NCI-H446 treated with DMSO at 0.1 percent for 48 hours (cell line): ENCODE data around the gene PLB1.

Source experiments
- DNase-seq: peaks from one replicate; lab custom pipeline; 2025; lab: John Stamatoyannopoulos, UW

PLB1 gene

DNA sequence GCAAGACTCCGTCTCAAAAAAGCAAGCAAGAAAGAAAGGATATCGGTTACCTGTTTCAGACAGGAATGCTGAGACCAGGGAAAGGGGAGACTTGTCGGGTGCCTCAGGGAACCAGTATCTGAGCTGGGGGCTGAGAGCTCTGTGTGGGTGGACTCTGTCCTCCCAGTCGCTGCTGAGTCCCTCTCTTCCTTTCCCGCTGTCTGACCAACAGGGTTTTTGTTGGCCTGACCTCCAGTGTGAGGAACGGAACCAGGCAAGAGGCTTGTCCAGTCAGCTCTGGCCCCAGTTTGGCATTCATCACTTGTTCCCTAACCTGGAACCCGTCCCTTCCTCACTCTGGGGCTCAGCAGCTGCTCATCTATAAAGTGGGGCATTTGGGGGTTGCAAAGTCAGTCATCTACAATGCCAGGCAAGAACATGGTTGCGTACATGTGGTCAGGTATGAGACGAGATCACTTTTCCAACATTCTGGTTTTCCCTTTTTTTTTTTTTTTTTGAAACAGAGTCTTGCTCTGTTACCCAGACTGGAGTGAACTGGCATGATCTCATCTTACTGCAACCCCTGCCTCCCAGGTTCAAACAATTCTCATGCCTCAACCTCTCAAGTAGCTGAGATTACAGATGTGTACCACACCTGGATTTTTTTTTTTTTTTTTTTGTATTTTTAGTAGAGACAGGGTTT is 116.4 kb downstream of the PLB1 start:
- DNase-seq, result no peak

DNA sequence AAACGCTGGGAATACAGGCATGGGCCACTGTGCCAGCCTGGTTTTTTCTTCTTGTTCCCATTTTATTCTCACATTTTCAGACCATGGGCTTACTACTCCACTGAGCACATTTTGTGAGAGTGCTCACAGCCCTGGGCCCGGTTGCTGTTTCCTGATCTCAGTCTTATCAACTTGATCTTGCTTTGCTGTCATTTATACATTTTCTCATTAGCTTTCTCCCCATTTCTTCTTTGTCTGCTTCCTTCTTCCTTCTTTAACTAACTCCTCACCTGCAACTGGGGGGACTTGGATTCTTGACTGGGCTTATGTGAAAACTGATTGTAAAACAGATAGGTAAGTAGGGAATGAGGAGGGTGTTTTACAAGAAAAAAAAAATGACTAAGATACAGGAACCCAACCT is 117.3 kb downstream of the PLB1 start:
- no peak for DNase-seq

DNA sequence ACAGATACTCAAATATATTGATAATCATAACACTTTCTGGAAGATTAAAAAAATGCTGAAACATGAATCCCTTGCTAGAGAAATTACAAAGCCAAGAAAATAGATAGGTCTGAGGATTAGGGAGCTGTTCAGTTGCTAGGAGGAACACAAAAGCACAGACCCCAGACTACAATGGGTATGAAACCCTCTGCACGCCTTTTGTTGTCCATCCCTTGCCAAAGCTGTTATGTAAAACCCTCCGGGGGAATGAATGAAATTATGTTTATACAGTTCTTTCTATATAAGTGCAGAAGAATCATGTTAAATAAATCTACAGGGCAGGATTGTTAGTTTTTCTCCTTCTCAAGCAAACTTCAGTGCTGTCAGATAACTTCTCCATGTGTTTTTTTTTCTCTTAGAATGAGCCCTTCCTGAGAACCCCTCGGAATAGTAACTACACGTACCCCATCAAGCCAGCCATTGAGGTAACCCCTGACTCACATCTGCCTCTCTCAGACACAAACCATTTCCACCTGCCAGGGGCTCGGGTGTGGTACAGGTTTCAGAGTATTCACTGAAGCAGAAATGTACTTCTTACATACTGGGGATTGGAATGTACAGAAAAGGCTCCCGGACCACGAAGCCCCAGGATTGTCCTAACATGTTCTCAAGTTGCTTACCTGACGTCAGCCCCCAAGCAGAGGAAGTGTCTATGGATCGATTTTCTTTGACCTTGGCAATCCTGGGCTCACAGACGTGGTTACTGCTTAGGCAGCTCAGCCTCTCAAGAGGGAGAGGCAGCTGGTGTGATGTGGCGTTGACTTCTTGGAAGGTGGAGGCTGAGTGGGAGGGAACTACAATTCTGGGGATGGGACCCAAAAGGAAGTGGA is 118.0 kb downstream of the PLB1 start:
- DNase-seq, result no peak

DNA sequence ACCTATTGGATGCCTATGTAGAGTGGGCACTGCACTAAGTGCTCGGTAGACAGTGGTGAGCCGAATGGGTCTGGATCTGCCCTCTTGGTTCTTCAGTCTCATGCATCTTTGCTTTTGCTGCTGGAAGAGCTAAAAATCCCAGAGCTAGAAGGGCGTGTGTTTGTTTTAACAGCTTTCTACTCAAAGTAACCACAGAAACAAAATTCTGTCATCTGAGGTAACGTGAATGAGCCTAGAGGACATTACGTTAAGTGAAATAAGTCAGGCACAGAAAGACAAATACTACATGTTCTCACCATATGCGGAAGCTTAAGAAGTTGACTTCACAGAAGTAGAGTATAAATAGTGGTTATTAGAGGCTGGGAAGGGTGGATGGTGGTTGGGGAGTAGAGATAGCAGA is 119.8 kb downstream of the PLB1 start:
- DNase-seq, result no peak

DNA sequence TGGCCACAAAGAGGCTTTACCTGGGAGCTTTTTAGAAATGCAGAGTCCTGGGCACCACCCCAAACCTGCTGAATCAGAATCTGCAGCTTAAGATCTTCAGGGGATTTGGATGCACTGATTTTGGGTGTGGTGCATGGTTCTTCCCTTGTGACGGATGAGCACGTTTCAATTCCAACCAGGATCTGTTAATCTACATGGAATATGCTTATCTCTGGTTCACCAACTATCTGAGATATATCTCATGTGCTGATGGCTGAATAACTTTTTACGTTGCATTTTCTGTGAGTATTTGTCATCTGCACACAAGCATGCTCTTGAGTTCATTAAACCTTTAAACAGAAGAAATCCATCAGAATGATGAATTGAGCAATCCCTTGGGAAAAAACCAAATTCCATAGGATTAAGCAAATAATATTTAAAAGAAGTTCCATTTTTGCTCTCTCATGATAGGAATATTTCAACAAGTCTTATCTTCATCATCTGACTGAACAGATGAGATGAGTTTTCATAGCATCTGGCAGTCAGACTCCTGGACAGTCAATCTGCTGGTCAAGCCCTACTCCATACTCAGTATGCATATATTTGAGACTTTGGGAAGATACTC is 120.6 kb downstream of the PLB1 start:
- DNase-seq, result no peak

DNA sequence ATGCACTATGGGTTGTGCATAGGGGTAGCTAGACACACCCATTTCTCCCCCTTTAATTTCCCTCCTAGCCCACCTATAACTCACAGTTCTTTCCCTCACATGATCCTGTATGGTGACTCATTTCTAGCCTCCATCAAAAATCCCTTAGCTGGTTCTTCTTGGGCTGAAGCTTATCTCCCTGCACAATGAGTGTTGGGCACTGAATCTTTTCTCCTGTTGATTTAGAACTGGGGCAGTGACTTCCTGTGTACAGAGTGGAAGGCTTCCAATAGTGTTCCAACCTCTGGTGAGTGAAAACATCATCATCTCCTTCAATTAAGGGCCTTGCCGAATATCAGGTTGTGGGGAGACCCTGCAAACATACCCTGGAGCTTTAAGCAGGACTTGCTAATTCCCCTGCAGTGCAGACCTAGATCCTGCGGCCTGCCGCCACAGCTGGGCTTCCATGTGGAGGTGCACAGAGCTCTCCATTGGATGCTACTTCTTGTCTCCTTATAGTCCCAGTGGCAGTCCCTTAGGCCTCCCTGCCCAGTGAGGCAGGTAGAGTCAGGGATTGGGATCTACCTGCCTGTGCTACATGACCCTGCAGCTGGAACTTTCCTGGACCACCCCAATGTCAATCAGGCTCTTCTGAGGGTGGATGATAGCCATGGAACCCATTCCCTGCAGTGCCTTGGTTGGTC is 121.8 kb downstream of the PLB1 start:
- no peak for DNase-seq

DNA sequence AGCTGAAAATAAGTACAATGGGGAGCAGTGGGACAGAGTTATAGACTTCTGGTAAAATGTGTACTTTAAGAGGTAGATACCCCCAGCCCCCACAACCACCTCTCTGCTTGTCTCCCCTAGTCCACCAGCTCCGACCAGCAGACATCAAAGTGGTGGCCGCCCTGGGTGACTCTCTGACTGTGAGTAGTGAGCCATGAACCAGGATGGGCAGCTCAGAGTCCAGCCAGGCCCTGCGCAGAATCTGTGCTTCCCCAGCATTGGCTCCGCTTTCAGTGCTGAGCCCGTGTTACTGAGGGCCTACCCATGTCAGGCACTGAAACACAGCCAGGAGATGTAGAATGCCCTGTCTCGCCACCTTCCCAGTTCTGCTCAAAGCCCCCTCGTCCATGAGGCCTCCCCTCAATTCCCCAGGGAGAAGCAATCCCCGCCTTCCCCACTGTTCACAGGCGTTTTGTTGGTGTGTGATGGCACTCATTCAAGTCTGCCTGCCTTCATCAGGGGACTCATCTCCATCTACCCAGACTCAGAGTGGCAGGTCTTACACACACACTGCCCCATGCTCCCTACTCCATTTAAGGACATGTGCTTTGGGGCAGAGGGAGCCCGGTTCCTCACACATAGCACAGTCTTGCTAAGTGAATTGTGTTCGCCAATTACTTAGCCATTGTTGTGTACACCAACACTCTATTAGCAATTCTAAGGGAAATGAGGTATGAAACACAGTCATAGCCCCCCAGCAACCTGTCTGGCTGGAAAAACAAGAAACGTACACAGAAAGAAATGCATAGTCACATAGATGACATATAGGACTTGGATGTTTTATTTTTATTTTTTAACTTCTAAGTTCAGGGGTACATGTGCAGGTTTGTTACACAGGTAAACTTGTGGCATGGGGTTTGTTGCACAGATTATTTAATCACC is 122.6 kb downstream of the PLB1 start:
- DNase-seq, result no peak

DNA sequence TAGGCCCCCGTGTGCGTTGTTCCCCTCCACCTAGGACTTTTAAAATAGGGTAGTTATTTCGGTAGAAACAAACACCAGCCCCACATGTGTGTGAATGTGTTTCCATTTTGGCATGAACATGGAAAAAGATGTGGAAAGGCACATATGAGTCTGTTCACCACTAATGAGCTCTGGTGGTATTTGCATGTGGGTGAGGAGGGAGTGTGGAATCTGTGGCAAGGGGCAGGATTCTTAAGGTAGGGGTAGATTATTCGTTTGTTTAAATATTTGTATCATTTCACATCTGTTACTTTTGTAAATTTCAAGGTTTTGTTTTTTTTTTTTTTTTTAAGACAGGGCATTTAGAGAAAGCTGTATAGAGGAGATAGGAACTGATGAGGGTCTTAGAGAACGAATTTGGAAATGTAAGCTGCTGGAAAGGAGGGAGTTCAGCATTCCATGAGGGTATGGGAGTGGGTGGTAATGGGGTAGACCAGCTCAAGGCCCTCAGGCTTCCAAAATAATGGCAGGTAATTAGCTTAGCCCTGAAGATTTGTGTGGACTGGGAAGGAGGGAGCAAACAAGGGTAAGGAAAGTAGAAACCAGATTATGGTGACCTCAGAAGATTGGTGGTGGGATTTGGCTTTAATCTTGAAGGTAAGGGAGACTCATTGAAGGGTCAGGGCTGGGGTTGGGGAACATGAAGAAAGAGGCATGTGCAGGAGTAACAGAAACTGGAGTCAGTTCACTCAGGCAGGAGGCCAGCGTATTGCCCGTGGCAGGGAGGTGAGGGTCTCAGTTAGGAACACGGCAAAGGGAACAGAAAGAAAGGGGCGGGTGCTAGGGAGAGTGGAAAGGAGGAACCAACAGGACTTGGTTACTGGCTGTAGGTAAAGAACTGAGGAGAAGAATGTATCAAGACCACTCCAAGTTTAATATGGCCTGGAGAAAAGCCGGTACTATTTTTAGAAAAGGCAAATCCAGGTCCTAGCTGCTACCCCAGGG is 123.6 kb downstream of the PLB1 start:
- DNase-seq, result no peak

DNA sequence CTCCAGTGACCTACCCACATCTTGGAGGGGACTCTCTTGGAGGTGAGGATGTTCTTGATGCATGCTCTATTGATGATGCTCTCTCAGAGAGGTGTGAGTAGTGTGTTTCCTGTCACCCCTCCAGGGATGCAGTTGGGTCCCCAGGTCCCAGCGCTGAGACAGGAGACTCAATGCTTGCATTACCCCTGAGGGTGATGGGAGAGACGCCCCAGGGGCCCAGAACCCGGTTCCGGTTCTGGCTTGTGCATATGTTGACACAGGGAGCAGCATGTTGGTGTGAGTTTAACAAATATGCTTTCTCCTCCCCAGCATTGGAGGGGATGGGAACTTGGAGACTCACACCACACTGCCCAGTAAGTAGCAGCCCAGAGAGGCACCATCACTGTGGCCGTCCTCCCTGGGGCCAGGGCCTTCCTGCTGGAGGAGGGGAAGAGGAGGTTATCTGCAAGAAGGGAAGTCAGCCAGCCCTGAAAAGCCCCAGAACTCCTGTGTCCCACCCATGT is 124.5 kb downstream of the PLB1 start:
- DNase-seq, result no peak

DNA sequence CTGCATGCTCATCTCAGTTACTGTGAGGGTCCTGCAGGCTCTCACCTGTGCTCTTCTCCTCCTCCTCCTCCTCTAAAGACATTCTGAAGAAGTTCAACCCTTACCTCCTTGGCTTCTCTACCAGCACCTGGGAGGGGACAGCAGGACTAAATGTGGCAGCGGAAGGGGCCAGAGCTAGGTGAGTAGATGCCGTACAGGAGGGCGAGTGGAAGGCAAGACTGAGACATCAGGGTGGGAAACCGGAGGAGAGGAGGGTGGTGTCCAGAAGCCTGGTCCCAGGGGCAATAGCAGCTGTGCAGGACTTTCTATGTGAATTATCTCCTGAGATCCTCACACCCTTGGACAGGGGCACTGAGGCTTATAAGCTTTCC is 124.9 kb downstream of the PLB1 start:
- DNase-seq, result no peak

DNA sequence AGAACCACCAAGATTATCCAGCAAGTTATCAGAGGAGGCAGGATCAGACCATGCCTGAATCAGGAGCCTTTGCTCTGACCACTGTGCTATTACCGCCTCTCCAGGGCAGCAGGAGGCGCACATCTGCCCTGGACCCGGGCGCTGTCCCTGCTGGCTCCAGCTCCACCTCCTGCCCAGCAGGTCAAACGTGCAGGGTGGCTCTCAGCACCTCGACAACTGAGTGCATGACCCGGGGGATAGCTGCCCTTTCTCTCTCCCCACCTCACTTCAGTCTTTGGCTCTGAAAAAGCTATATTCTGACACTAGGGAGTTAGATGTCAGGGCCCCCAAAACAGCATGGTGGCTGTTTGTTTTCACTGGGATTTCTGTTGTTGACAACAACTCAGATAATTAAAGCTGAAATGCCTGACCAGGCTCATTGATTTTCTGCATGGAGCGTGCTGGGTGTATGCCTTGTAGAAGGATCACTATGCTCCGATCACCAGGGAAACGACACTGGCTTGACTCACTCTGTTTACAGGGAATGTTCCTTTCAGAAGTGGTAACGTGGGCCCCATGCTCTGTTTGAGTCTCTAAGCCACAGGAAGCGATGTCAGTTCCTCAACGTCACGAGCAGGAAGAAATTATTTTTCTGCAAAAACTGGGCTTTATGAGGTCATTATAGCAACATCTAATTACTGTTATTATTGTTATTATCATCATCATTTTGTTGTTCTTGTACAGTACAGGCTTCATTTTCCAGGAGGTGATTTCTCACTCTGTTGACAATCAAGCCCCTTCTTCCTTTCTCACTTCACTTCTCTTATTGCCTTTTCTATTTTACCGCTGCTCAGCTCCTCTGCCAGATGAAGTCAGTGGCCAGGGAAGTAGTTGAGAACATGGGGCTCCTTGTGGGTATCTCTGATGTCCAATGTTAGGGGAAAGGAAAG is 125.6 kb downstream of the PLB1 start:
- no peak for DNase-seq

DNA sequence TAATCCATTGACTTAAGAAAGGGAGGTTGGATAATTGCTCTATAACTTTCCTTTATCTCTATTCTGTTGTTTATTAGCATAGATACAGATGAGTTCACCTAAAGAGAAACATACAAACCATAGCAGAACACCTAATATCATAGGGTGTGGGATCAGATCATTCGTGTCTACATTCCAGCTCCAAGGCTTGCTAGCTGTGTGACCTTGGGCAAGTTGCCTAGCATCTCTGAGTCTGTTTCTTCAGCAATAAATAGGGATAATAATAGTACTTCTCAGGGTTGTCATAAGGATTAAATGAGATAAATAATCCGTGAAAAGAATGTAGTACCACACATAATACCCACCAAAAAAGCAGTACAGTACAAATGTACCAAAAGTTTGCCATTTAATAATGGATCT is 126.2 kb downstream of the PLB1 start:
- DNase-seq, result no peak

DNA sequence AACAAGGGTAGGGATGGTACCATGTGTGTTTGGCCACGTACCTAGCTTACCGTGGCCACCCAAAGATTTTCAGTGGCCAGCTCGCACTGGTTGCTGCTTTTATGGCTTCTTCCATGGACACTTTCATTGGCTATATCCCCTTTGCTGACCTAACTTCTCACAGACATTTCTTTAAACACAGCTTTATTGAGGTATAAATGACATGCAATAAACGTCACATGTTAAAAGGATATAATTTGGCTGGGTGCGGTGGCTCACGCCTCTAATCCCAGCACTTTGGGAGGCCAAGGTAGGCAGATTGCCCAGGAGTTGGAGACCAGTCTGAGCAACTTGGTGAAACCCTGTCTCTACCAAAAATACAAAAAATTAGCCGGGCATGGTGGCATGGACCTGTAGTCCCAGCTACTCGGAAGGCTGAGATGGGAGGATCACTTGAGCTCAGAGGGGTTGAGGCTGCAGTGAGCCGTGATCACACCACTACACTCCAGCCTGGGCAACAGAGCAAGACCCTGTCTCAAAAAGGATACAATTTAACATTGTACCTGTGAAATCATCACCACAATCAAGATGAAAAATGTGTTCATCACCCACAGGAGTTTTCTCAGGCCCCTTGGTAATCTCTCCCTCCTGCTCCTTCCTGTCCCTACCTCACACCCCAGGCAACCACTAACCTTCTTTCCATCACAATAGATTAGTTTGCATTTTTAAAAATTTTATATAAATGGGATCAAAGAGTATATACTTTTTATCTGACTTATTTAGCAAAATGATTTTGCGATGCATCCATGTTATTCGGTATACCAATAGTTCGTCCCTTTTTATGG is 127.9 kb downstream of the PLB1 start:
- DNase-seq, result no peak

DNA sequence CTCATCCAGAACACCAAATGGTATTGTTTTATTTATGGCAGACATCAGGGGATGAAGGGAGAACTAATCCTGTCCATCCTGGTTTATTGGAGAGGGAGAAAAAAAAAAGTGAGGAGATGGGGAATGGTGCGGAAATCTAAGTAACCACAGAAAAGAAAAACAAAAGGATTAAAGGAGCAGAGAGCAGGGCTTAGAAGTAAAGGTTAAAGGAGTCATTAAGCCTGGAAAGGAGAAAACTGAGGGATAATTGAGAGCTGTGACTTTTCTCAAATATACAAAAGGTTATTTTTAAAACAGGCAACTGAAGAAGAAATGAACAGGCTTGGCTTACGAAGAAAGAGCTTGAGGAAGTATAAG is 128.6 kb downstream of the PLB1 start:
- no peak for DNase-seq

DNA sequence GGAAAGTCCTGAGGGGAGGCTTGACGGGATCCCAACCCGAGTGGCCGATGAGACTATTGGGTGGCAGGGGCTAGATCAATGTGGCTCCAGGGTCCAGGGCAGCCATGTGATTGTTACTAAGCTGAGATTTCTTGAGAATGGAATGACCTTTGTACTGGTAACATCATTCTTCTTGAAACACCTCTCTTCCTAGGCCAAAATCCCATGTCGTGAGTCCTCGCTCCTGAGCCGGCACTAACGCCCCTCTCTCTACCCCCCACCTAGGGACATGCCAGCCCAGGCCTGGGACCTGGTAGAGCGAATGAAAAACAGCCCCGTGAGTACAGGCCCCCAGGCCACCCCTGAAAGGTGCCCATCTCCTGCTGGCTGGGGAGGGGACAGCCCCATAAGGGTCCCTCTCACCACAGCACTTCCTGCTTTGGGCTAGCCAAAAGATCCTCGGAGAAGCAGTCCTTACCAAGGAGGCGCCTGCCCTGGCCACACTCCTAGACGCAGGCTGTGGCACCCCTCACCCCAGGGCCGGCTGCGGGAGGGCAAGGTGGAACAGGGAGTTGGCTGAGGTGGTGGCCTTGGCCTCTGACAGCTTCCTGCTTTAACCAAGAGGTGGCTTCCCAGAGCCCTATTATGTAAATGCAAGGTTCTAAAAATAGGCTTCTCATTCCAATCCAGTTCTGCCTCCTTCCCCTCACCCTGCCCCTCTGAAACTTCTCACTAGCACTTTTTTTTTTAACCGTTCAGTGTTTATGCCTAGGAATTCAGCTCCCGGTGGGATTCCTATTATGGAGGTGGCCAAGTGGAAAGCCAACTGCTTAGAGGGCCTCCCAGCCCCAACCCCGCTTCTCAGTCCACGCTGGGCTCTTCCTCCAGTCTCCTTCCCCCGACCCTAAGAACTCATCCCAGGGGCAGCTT is 129.2 kb downstream of the PLB1 start:
- DNase-seq, result no peak

DNA sequence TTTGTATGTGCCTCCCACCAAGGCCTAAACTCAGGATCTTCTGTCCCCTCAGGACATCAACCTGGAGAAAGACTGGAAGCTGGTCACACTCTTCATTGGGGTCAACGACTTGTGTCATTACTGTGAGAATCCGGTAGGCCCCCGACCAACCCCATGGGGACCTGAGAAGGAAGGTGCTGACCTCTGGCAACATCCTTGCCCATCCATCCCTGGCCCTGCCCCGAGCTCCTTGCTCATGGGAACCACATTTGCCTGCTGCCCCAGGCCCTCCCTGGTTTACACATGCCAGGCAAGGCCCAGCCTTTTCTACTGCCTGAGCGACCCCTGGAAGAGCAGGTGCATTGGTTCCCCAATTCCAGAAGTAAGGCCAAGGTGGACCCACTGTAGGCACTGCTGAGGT is 130.5 kb downstream of the PLB1 start:
- DNase-seq, result no peak

DNA sequence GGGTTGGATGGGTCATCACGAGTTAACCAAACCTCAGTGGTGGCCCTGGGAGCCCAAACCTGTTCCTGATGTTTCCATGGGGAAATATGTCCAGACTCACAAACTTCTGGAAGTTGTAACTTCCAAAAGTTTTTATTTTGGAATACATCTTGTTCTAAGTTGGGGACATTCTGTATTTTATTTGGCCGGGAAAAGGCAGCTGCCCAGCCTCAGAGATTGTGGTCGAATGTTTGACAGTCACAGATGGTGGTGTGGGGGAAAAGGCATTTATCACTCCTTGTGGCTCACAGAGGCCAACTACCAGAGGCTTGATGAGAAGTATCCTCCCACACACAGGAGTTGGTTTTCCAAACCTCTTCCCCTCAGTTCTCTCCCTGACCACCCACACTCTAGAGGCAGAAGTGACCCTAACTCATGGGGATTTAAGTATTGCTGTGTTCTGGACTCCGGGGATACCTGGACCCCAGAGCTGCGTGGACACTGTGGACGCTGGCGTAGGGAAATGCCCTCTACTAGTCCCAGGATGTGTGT is 131.1 kb downstream of the PLB1 start:
- DNase-seq, result no peak
